HepG2 (cell line): ENCODE data around the gene SRSF10. TPM values are rescaled to one million over a fixed set of nuclear protein-coding genes. Genes with fewer than 3 reads are reported as not detected.

ENCODE experiments used
- ATAD3A ChIP-seq: sonication (generic); formaldehyde crosslinking; IDR thresholded peaks from 2 replicates; pipeline ENCODE4 v1.4.0; 2020; ENCODE audit warnings: missing genetic modification reagents
- FOXP1 ChIP-seq, 2 experiments: fragments of 450-650 bp in 1 of 2; IDR thresholded peaks; 2 replicates each; pipeline ENCODE4 v1.6.1; 2017 to 2018; ENCODE audit warnings: antibody characterized with exemption in 1 of 2
- PCBP2 ChIP-seq: fragments of 200-400 bp; formaldehyde crosslinking; optimal IDR thresholded peaks from 2 replicates; pipeline ENCODE3; 2018; ENCODE audit warnings: low read length, low read depth; ENCODE audit not compliant: poor library complexity, severe bottlenecking
- RBAK ChIP-seq: sonication (generic); formaldehyde crosslinking; IDR thresholded peaks from 2 replicates; pipeline ENCODE4 v1.5.1; 2020; ENCODE audit warnings: mild to moderate bottlenecking, missing genetic modification reagents
- ZFAT ChIP-seq: sonication (generic); formaldehyde crosslinking; conservative IDR thresholded peaks from 2 replicates; pipeline ENCODE4 v1.8.1; 2023; ENCODE audit warnings: missing genetic modification reagents, inconsistent platforms
- ZNF124 ChIP-seq: sonication (generic); formaldehyde crosslinking; IDR thresholded peaks from 2 replicates; pipeline ENCODE4 v1.4.0; 2020; ENCODE audit warnings: missing genetic modification reagents
- ZNF143 ChIP-seq: sonication (generic); formaldehyde crosslinking; IDR thresholded peaks from 2 replicates; pipeline ENCODE4 v1.4.0; 2020; ENCODE audit warnings: missing genetic modification reagents
- ZNF549 ChIP-seq: sonication (generic); formaldehyde crosslinking; IDR thresholded peaks from 2 replicates; pipeline ENCODE4 v1.5.0; 2020; ENCODE audit warnings: missing genetic modification reagents
- ZNF557 ChIP-seq: sonication (generic); formaldehyde crosslinking; IDR thresholded peaks from 2 replicates; pipeline ENCODE4 v1.4.0; 2020; ENCODE audit warnings: missing genetic modification reagents
- ZNF558 ChIP-seq: sonication (generic); formaldehyde crosslinking; IDR thresholded peaks from 2 replicates; pipeline ENCODE4 v1.9.0; 2022; ENCODE audit warnings: mild to moderate bottlenecking, missing genetic modification reagents, borderline replicate concordance
- polyA plus RNA-seq, 8 experiments: library from polyadenylated mRNA; depleted of rRNA in 3 of 8; stranded (reverse) in 7 of 8; unstranded in 1 of 8; fragments of >200 nt; fragmentation: Illumina TruSeq in 4 of 8; extraction: Trizol in 4 of 8; gene quantifications; 2 replicates each; pipeline versions ENCODE4 v1.2.1 to v1.2.3, GENCODE V29; 2011 to 2016; ENCODE audit warnings: low read depth in 4 of 8, missing spikeins in 1 of 8, mixed read lengths in 1 of 8; ENCODE audit not compliant: insufficient read depth in 1 of 8
- total RNA-seq, 5 experiments: library from RNA; depleted of rRNA; stranded (reverse); fragments of >200 nt; fragmentation: Illumina TruSeq; extraction: Trizol; gene quantifications; 2 replicates each; pipeline ENCODE4 v1.2.3, GENCODE V29; 2016; ENCODE audit warnings: low read depth in 1 of 5
- TF ChIP-seq, protein P1 (sequence below): IDR thresholded peaks from 2 replicates; pipeline ENCODE4 v1.6.1; 2016; ENCODE audit warnings: missing genetic modification reagents, missing compliant biosample characterization
- TF ChIP-seq, protein P2 (sequence below): sonication (generic); formaldehyde crosslinking; IDR thresholded peaks from 2 replicates; pipeline ENCODE4 v1.8.1; 2022; ENCODE audit warnings: mild to moderate bottlenecking, missing genetic modification reagents
- TF ChIP-seq, protein P3 (sequence below): sonication (generic); formaldehyde crosslinking; IDR thresholded peaks from 2 replicates; pipeline ENCODE4 v1.8.0; 2022; ENCODE audit warnings: mild to moderate bottlenecking, missing genetic modification reagents, borderline replicate concordance

SRSF10 gene
- total and polyA plus RNA-seq, 2 of the 13 experiments (the other 11 are each of a cell fraction or from before 2014, with no cell fraction given), result 126 to 186 TPM

DNA sequence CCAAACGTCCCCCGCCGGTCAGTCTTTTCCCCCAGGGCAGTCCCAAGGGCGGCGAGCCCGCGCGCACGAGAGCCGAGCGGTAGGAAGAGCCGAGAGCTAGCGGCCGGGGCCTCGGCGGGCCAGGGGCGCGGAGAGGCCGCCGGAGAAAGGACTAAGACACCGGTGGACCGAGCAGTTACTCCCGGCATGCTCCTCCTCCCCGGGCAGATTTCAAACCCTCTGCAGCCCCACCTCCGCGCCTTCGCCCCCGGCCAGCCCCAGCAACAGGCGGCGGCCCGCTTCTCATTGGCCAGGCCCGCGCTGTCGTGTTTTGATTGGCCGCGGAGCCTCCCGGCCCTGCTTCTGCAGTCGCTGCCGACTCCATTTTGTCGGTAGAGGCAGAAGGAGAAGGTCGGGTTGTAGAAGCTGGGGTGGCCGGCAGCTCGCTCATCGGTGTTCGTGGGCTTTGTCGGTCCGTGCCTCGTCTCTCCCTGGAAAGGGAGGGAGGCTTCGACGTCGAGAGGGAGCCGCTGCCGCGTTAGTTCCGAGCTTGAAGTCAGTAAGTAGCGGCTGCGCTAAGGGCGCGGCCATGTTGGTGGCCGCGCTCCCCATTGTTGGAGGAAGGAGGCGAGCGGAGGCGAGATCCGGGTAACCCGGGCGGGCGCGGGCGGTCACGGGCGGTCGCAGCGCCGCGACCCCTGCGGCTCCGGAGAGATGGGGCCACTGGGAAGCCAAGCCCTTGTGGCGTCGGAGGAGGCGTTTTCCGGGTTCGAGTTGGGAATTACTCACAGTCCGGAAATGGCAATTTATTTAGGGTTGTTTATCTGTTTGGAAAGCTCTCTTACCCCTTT lies 20.5 kb downstream of the SRSF10 start, which contains the start of gene PNRC2 (continued):
- TF ChIP-seq ZFAT (CRISPR knock-in tag), result 0 out of 2 replicates have a peak, but pooled peaks have one; percentile 36
- no peak for TF ChIP-seq RBAK (CRISPR knock-in tag)
- TF ChIP-seq ZNF549 (CRISPR knock-in tag), result no peak
- TF ChIP-seq, protein P1, sequence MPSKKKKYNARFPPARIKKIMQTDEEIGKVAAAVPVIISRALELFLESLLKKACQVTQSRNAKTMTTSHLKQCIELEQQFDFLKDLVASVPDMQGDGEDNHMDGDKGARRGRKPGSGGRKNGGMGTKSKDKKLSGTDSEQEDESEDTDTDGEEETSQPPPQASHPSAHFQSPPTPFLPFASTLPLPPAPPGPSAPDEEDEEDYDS (CRISPR knock-in tag), result peak; percentile 97
- no peak for TF ChIP-seq FOXP1 (IDR thresholded peaks at IDR 0.05)
- no peak for TF ChIP-seq FOXP1 (CRISPR knock-in tag; IDR thresholded peaks at IDR 0.05)
- TF ChIP-seq ZNF143 (CRISPR knock-in tag), result peak; percentile 83
- TF ChIP-seq, protein P2, sequence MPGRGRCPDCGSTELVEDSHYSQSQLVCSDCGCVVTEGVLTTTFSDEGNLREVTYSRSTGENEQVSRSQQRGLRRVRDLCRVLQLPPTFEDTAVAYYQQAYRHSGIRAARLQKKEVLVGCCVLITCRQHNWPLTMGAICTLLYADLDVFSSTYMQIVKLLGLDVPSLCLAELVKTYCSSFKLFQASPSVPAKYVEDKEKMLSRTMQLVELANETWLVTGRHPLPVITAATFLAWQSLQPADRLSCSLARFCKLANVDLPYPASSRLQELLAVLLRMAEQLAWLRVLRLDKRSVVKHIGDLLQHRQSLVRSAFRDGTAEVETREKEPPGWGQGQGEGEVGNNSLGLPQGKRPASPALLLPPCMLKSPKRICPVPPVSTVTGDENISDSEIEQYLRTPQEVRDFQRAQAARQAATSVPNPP (CRISPR knock-in tag), result peak; percentile 74; the same call in 1 of the 2 replicates
- peak; percentile 82; the same call in 1 of the 2 replicates for TF ChIP-seq ZNF124 (CRISPR knock-in tag)
- TF ChIP-seq, protein P3, sequence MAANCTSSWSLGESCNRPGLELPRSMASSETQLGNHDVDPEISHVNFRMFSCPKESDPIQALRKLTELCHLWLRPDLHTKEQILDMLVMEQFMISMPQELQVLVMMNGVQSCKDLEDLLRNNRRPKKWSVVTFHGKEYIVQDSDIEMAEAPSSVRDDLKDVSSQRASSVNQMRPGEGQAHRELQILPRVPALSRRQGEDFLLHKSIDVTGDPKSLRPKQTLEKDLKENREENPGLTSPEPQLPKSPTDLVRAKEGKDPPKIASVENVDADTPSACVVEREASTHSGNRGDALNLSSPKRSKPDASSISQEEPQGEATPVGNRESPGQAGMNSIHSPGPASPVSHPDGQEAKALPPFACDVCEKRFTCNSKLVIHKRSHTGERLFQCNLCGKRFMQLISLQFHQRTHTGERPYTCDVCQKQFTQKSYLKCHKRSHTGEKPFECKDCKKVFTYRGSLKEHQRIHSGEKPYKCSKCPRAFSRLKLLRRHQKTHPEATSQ (CRISPR knock-in tag), result no peak; the same call in 1 of the 2 replicates
- TF ChIP-seq PCBP2, result no peak
- TF ChIP-seq ZNF557, result 0 out of 2 replicates have a peak, but pooled peaks have one; percentile 7
- TF ChIP-seq ZNF558 (CRISPR knock-in tag), result peak; percentile 76; the same call in 1 of the 2 replicates
- TF ChIP-seq ATAD3A, result no peak
